VCaP (cell line): ENCODE results near the gene ENOPH1.

ENCODE experiments used
- H3K27ac ChIP-seq: fragments of 450-650 bp; 2 replicates; pipeline ENCODE4 v1.5.1; 2017
- TF ChIP-seq, protein P1 (sequence below): fragments of 450-650 bp; conservative IDR thresholded peaks from 2 replicates; pipeline ENCODE4 v1.5.1; 2017; ENCODE audit warnings: mild to moderate bottlenecking, moderate library complexity

ENOPH1 gene

DNA sequence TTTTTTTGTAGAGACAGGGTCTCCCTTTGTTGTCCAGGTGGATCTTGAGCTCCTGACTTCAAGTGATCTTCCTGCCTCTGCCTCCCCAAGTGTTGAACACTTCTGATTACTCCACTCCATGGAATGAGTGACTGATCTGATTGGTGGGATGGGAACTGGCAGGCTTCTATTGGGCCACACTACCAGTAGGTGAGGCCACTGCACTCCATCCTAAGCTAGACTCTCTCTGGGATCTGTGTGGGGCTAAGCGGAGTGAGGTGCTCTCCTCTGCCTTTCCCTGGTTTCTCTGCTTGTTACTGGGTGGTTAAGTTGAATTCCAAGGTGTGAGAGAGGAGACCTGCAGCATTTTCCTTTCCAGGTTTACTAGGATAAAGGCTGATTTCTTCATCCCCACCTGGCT lies 58.7 kb downstream of the ENOPH1 start:
- H3K27ac ChIP-seq = no peak overlapping the region
- TF ChIP-seq, protein P1, sequence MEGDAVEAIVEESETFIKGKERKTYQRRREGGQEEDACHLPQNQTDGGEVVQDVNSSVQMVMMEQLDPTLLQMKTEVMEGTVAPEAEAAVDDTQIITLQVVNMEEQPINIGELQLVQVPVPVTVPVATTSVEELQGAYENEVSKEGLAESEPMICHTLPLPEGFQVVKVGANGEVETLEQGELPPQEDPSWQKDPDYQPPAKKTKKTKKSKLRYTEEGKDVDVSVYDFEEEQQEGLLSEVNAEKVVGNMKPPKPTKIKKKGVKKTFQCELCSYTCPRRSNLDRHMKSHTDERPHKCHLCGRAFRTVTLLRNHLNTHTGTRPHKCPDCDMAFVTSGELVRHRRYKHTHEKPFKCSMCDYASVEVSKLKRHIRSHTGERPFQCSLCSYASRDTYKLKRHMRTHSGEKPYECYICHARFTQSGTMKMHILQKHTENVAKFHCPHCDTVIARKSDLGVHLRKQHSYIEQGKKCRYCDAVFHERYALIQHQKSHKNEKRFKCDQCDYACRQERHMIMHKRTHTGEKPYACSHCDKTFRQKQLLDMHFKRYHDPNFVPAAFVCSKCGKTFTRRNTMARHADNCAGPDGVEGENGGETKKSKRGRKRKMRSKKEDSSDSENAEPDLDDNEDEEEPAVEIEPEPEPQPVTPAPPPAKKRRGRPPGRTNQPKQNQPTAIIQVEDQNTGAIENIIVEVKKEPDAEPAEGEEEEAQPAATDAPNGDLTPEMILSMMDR = no peak

- H3K27ac ChIP-seq = no peak overlapping the region
- TF ChIP-seq, protein P1 = no peak
Observed at GRCh38 chr4:82489987-82490386, 59.6 kb downstream of the ENOPH1 start.

- peak overlapping the region; percentile 63 for H3K27ac ChIP-seq
- TF ChIP-seq, protein P1 = no peak
Observed at GRCh38 chr4:82491251-82491960, 61.0 kb downstream of the ENOPH1 start.

GRCh38 chr4:82493721-82494425 lies 63.5 kb downstream of the ENOPH1 start:
- H3K27ac ChIP-seq = no peak overlapping the region
- TF ChIP-seq, protein P1 = no peak

- no peak overlapping the region for H3K27ac ChIP-seq
- TF ChIP-seq, protein P1 = no peak
Observed at GRCh38 chr4:82495666-82496065, 65.3 kb downstream of the ENOPH1 start.

GRCh38 chr4:82496349-82496748 lies 66.0 kb downstream of the ENOPH1 start:
- H3K27ac ChIP-seq = no peak overlapping the region
- TF ChIP-seq, protein P1 = no peak

- TF ChIP-seq, protein P1 = no peak
- H3K27ac ChIP-seq = peak overlapping the region; percentile 70
Observed at GRCh38 chr4:82499738-82500434, 69.5 kb downstream of the ENOPH1 start.
